GM12878 (cell line): ENCODE data around the gene RNF115. TPM values are rescaled to one million over a fixed set of nuclear protein-coding genes. Genes with fewer than 3 reads are reported as not detected.

Experiments used
- ATAC-seq: fragments of 200-7000 bp; cut with Tn5 transposase; 3 replicates; pipeline ENCODE4 v1.9.1; 2020; ENCODE audit warnings: mild to moderate bottlenecking, moderate library complexity
- BruUV-seq: library from RNA; stranded (reverse); fragments of 400-500 nt; replicated peaks from 2 replicates; lab custom pipeline; 2021; lab: Mats Ljungman, UMichigan
- CTCF ChIA-PET: fragments of 300-600 bp; sonication (Branson Sonifier 250); formaldehyde crosslinking; extraction: SDS; loops from one replicate; lab custom pipeline; 2021; ENCODE audit warnings: inconsistent platforms; lab: Yijun Ruan, JAX
- POLR2A ChIA-PET: fragments of 350-600 bp; formaldehyde crosslinking; extraction: SDS; loops from one replicate; lab custom pipeline; 2021; ENCODE audit warnings: inconsistent platforms; lab: Charles Lee
- RAD21 ChIA-PET: fragments of 300-600 bp; sonication (Branson Sonifier 250); formaldehyde crosslinking; loops from one replicate; lab custom pipeline; 2023; ENCODE audit warnings: antibody characterized with exemption; ENCODE audit not compliant: unreplicated experiment; lab: Charles Lee
- SMC1A ChIA-PET: fragments of 300-600 bp; sonication (Branson Sonifier 250); formaldehyde crosslinking; loops from one replicate; lab custom pipeline; 2023; ENCODE audit not compliant: unreplicated experiment, uncharacterized antibody; lab: Charles Lee
- DNase-seq: peaks from one replicate; pipeline ENCODE4 v3.0.0-alpha.2; 2011; ENCODE audit warnings: low read depth, low spot score
- FAIRE-seq: peaks from 3 replicates; lab custom pipeline; 2011; peaks lifted over from hg19 to GRCh38; lab: Jason Lieb, UNC
- H2AFZ ChIP-seq: 2 replicates; pipeline ENCODE4 v1.6.0; 2011; ENCODE audit warnings: low read depth, low read length, control low read depth; ENCODE audit not compliant: control insufficient read depth
- H3K27ac ChIP-seq: 2 replicates; pipeline ENCODE4 v1.5.1; 2011; ENCODE audit warnings: control low read depth; ENCODE audit not compliant: control insufficient read depth, insufficient read depth
- H3K27me3 ChIP-seq, 2 experiments: replicated peaks in 1 of 2; 2 replicates each; pipeline versions ENCODE4 v1.6.0 to v1.6.1; 2011; ENCODE audit warnings: low read length in 1 of 2; ENCODE audit not compliant: control insufficient read depth in 2 of 2, insufficient read depth in 2 of 2
- H3K36me3 ChIP-seq, 2 experiments: 2 replicates each; pipeline ENCODE4 v1.5.1; 2011; ENCODE audit warnings: low read length in 1 of 2; ENCODE audit not compliant: control insufficient read depth in 2 of 2, insufficient read depth in 2 of 2
- H3K4me1 ChIP-seq: 2 replicates; pipeline ENCODE4 v1.6.1; 2011; ENCODE audit warnings: mild to moderate bottlenecking, low read length, moderate library complexity, mixed read lengths; ENCODE audit not compliant: control insufficient read depth, insufficient read depth
- H3K4me2 ChIP-seq: 2 replicates; pipeline ENCODE4 v1.6.0; 2011; ENCODE audit warnings: control low read depth; ENCODE audit not compliant: control insufficient read depth, insufficient read depth
- H3K4me3 ChIP-seq: fragments of 200-600 bp; sonication (generic); 2 replicates; pipeline ENCODE4 v1.5.1; 2016
- H3K79me2 ChIP-seq: 2 replicates; pipeline ENCODE4 v1.6.0; 2011; ENCODE audit warnings: low read length; ENCODE audit not compliant: control insufficient read depth, insufficient read depth
- H3K9ac ChIP-seq: 2 replicates; pipeline ENCODE4 v1.8.0; 2011; ENCODE audit warnings: low read length, control low read depth, mixed read lengths; ENCODE audit not compliant: control insufficient read depth, insufficient read depth
- H3K9me3 ChIP-seq: replicated peaks from 3 replicates; pipeline ENCODE4 v1.5.1; 2011; ENCODE audit warnings: mild to moderate bottlenecking, low read length; ENCODE audit not compliant: control insufficient read depth, insufficient read depth
- H4K20me1 ChIP-seq: 2 replicates; pipeline ENCODE4 v1.6.0; 2011; ENCODE audit not compliant: control insufficient read depth, insufficient read depth
- BCL3 ChIP-seq: IDR thresholded peaks from 2 replicates; pipeline ENCODE4 v1.6.1; 2011; ENCODE audit warnings: borderline replicate concordance, low read depth, mild to moderate bottlenecking, moderate library complexity, low read length; ENCODE audit not compliant: insufficient read depth, poor library complexity, severe bottlenecking
- PRDM15 ChIP-seq: fragments of 450-650 bp; formaldehyde crosslinking; IDR thresholded peaks from 2 replicates; pipeline ENCODE4 v1.4.0; 2020; ENCODE audit warnings: mild to moderate bottlenecking, moderate library complexity
- SP1 ChIP-seq: IDR thresholded peaks from one replicate; pipeline ENCODE4 v1.6.1; 2011; ENCODE audit warnings: low read depth, low read length
- WGBS: methylation state at CpG from one replicate; pipeline ENCODE4 v1.1.6; 2016; ENCODE audit warnings: low lambda C conversion rate; ENCODE audit not compliant: insufficient replicate concordance, insufficient coverage; ENCODE audit errors: missing lambda C conversion rate; 5-methylcytosine and 5-hydroxymethylcytosine counted together
- in situ Hi-C: fragments of 300-500 bp; cut with MboI; formaldehyde crosslinking; loops from 9 replicates; pipeline ENCODE4 v1.14.3; 2018; ENCODE audit warnings: mixed read lengths
- intact Hi-C: fragments of 100-400 bp; cut with micrococcal nuclease; formaldehyde crosslinking; loops from one replicate; pipeline ENCODE4 v1.14.2; 2022; ENCODE audit not compliant: unreplicated experiment
- polyA plus RNA-seq, 11 experiments: library from polyadenylated mRNA; depleted of rRNA in 4 of 11; unstranded in 6 of 11; stranded (reverse) in 5 of 11; fragments of >200 nt; fragmentation: Nextera tagmentation in 4 of 11; fragmentation: Illumina TruSeq in 1 of 11; extraction: Ambion mirVana in 4 of 11; extraction: Trizol in 1 of 11; gene quantifications; 1 replicate in 1 of 11; 2 replicates in 10 of 11; pipeline versions ENCODE4 v1.2.1 to v1.2.3, GENCODE V29; 2011 to 2016; ENCODE audit warnings: inconsistent platforms in 2 of 11, missing spikeins in 2 of 11, low read depth in 1 of 11
- total RNA-seq, 4 experiments: library from RNA; depleted of rRNA in 3 of 4; stranded (reverse); fragments of >200 nt in 3 of 4; fragmentation: Illumina TruSeq in 1 of 4; extraction: Trizol in 1 of 4; gene quantifications; 2 replicates each; pipeline versions ENCODE4 v1.2.1 to v1.2.3, GENCODE V29; 2013 to 2021

RNF115 gene
- total and polyA plus RNA-seq, 10 of the 15 experiments (the other 5 are each of a cell fraction or from before 2014, with no cell fraction given): 3.4 to 22.0 (median 12.9) TPM

DNA sequence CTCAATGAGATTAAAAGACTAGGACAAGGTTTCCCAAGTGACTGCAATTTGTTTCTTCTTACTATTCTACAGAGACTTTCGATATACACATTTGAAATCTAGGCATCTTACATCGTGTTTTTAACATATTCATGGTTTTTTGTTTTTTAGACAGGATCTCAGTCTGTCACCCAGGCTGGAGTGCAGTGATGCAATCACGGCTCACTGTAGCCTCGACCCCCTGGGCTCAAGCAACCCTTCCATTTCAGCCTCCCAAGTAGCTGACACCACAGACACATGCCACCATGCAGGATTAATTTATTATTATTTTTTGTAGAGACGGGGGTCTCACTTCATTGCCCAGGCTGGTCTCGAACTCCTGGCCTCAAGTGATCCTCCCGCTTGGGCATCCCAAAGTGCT, 118.3 kb downstream of the RNF115 start:
- RAD21 ChIA-PET: no interaction called here
- SMC1A ChIA-PET: no interaction called here
- H3K27ac ChIP-seq: no peak overlapping the region
- no peak overlapping the region for H2AFZ ChIP-seq
- no peaks in the 10 kb centered on the region for H4K20me1 ChIP-seq
- BruUV-seq: no TSS peak
- FAIRE-seq: no peak
- no peak overlapping the region for H3K4me3 ChIP-seq
- no peak for TF ChIP-seq BCL3
- no peak for TF ChIP-seq PRDM15 (CRISPR knock-in tag)
- TF ChIP-seq SP1: no peak
- no peak overlapping the region for H3K4me2 ChIP-seq
- CTCF ChIA-PET: interaction anchor here (3.5 kb wide), 1 partner anchor 14 kb away, joined by 13 read pairs; the partner anchor contains the start of gene CD160
- no peaks in the 10 kb centered on the region for H3K27me3 ChIP-seq
- POLR2A ChIA-PET: no interaction called here
- no peak for ATAC-seq
- peaks cover 6% of the 10 kb centered on the region for H3K4me1 ChIP-seq
- H3K9ac ChIP-seq: no peak overlapping the region
- in situ Hi-C loops: no loop called here
- H3K36me3 ChIP-seq: no peaks in the 10 kb centered on the region
- no peaks in the 10 kb centered on the region for H3K79me2 ChIP-seq
- intact Hi-C loops: no loop called here
- no peak for DNase-seq
- H3K9me3 ChIP-seq: no peaks in the 10 kb centered on the region
- WGBS: 45% methylated on average over 7 of the region's 7 CpGs
